NB4 (cell line): ENCODE data around the gene SMAD2.

Experiments
- CTCF ChIP-seq: IDR thresholded peaks from one replicate; pipeline ENCODE4 v1.5.1; 2012; ENCODE audit warnings: low read depth, low read length
- MYC ChIP-seq: IDR thresholded peaks from 2 replicates; pipeline ENCODE4 v1.6.1; 2011; ENCODE audit warnings: low read depth, low read length
- POLR2A ChIP-seq: IDR thresholded peaks from 2 replicates; pipeline ENCODE4 v1.6.1; 2011; ENCODE audit warnings: mild to moderate bottlenecking; ENCODE audit not compliant: insufficient read length; ENCODE audit errors: extremely low read depth

- no peak for TF ChIP-seq CTCF
- TF ChIP-seq POLR2A, result no peak
- TF ChIP-seq MYC, result no peak
Measured at GRCh38 chr18:47798366-47798765, 132.1 kb downstream of the SMAD2 start.
